22Rv1 (cell line): Measurements from ENCODE around the gene FMN1.

Source experiments
- H3K27ac ChIP-seq: fragments of 450-650 bp; 2 replicates; pipeline ENCODE4 v1.5.1; 2017
- ZFX ChIP-seq: fragments of 450-650 bp; IDR thresholded peaks from 2 replicates; pipeline ENCODE4 v1.6.1; 2017; ENCODE audit warnings: antibody characterized with exemption, borderline replicate concordance
- TF ChIP-seq, protein P1 (sequence below): fragments of 450-650 bp; IDR thresholded peaks from 2 replicates; pipeline ENCODE4 v1.5.1; 2017; ENCODE audit warnings: mild to moderate bottlenecking

FMN1 gene

GRCh38 chr15:33153548-33153947 is 41.0 kb downstream of the FMN1 start:
- H3K27ac ChIP-seq = no peak overlapping the region
- TF ChIP-seq ZFX = no peak
- TF ChIP-seq, protein P1, sequence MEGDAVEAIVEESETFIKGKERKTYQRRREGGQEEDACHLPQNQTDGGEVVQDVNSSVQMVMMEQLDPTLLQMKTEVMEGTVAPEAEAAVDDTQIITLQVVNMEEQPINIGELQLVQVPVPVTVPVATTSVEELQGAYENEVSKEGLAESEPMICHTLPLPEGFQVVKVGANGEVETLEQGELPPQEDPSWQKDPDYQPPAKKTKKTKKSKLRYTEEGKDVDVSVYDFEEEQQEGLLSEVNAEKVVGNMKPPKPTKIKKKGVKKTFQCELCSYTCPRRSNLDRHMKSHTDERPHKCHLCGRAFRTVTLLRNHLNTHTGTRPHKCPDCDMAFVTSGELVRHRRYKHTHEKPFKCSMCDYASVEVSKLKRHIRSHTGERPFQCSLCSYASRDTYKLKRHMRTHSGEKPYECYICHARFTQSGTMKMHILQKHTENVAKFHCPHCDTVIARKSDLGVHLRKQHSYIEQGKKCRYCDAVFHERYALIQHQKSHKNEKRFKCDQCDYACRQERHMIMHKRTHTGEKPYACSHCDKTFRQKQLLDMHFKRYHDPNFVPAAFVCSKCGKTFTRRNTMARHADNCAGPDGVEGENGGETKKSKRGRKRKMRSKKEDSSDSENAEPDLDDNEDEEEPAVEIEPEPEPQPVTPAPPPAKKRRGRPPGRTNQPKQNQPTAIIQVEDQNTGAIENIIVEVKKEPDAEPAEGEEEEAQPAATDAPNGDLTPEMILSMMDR = no peak

DNA sequence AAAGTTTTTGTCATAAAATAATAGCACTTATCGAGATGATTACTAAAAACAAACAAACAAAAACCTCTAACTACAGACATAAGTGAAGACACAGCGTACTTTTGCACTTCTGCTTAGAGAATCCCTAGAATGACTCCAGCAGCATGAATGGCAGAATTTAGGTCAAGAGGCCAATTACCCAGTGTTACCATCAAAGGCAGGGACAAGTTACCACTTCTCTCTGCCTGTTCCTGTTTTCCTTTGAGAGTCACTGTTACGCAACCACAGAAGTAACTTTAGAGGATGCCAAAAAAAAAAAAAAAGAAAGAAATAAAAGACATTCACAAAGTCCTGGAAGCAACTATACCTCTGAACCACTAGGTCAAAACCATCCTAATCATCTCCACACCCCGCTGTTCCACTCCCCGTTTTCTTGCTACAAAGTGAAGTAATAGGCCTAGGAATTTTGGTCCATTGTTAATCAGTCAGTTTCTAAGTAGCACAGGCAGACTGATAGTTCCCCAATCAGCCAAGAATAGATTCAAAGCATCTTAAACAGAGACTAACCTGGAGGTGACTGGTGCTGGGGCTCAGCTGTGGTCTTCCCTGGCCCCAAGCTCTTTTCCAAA is 41.9 kb downstream of the FMN1 start:
- no peak overlapping the region for H3K27ac ChIP-seq
- TF ChIP-seq, protein P1 = no peak
- no peak for TF ChIP-seq ZFX

- H3K27ac ChIP-seq = no peak overlapping the region
- TF ChIP-seq, protein P1 = no peak
- no peak for TF ChIP-seq ZFX
Measured at GRCh38 chr15:33150971-33151370, 43.5 kb downstream of the FMN1 start.

GRCh38 chr15:33150431-33150941 is 44.0 kb downstream of the FMN1 start:
- H3K27ac ChIP-seq = no peak overlapping the region
- TF ChIP-seq ZFX = no peak
- TF ChIP-seq, protein P1 = no peak

DNA sequence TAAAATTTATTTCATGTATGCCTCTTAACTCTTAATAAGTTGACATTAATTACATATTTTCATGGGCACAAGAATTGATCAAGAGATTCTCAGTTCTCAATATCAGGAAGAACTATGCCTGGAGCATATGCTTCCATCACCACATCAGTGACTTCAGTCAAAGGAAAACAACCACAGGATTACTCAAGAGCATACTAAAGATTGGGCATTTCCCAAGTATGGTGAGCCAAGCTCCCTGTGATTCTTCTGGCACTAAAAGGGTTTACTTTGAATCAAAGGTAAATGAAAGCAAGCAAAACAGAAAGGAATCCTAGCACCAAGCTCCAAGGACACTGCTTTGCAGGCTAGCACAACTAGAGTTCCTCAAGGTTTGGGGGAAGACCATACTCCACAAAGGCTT is 44.6 kb downstream of the FMN1 start:
- H3K27ac ChIP-seq = no peak overlapping the region
- TF ChIP-seq, protein P1 = no peak
- no peak for TF ChIP-seq ZFX

GRCh38 chr15:33148129-33148751 is 46.3 kb downstream of the FMN1 start:
- H3K27ac ChIP-seq = no peak overlapping the region
- TF ChIP-seq ZFX = no peak
- TF ChIP-seq, protein P1 = no peak

GRCh38 chr15:33146051-33146450 is 48.5 kb downstream of the FMN1 start:
- H3K27ac ChIP-seq = no peak overlapping the region
- TF ChIP-seq, protein P1 = no peak
- TF ChIP-seq ZFX = no peak
